HG03520 (cell line): Measurements from ENCODE around the gene YIF1B.

Experiments used
- ATAC-seq: cut with Tn5 transposase; IDR thresholded peaks from one replicate; pipeline ENCODE4 v1.9.1; 2021; ENCODE audit warnings: mild to moderate bottlenecking, moderate library complexity; ENCODE audit not compliant: unreplicated experiment

YIF1B gene

GRCh38 chr19:38306236-38306635 is 9.5 kb downstream of the YIF1B start:
- no peak for ATAC-seq

GRCh38 chr19:38304866-38305429 is 10.8 kb downstream of the YIF1B start:
- ATAC-seq: no peak

- ATAC-seq: no peak
Measured at GRCh38 chr19:38304352-38304865, 11.3 kb downstream of the YIF1B start.

- no peak for ATAC-seq
Measured at GRCh38 chr19:38303517-38304351, 12.0 kb downstream of the YIF1B start, which contains the start of gene C19orf33. Gene C19orf33, plus strand, starts transcription at chr19:38304251. Its CDS starts 11 bp downstream, at chr19:38304262.

- ATAC-seq: no peak
Measured at GRCh38 chr19:38298821-38299680, 16.7 kb downstream of the YIF1B start.

- no peak for ATAC-seq
Measured at GRCh38 chr19:38294090-38294489, 21.7 kb downstream of the YIF1B start.

- no peak for ATAC-seq
Measured at GRCh38 chr19:38293281-38293680, 22.5 kb downstream of the YIF1B start.

- ATAC-seq: no peak
Measured at GRCh38 chr19:38291855-38292254, 23.9 kb downstream of the YIF1B start.

GRCh38 chr19:38290631-38291147 is 25.1 kb downstream of the YIF1B start:
- ATAC-seq: no peak

GRCh38 chr19:38289955-38290354 is 25.8 kb downstream of the YIF1B start:
- ATAC-seq: no peak

- no peak for ATAC-seq
Measured at GRCh38 chr19:38288123-38288855, 27.5 kb downstream of the YIF1B start.

- ATAC-seq: no peak
Measured at GRCh38 chr19:38287604-38288003, 28.1 kb downstream of the YIF1B start.

GRCh38 chr19:38285567-38285966 is 30.2 kb downstream of the YIF1B start:
- no peak for ATAC-seq

- ATAC-seq: no peak
Measured at GRCh38 chr19:38284422-38284821, 31.3 kb downstream of the YIF1B start.

- ATAC-seq: no peak
Measured at GRCh38 chr19:38283271-38283670, 32.5 kb downstream of the YIF1B start.

GRCh38 chr19:38281811-38282566 is 33.8 kb downstream of the YIF1B start:
- ATAC-seq: no peak

GRCh38 chr19:38280030-38280921 is 35.5 kb downstream of the YIF1B start:
- no peak for ATAC-seq

- no peak for ATAC-seq
Measured at GRCh38 chr19:38278751-38279150, 37.0 kb downstream of the YIF1B start.
